GM12864 (cell line): ENCODE measurements around the gene KDM4B.

ENCODE experiments used
- DNase-seq: peaks from one replicate; pipeline ENCODE4 v3.0.0-alpha.2; 2011; ENCODE audit warnings: low read depth
- H3K4me3 ChIP-seq: 2 replicates; pipeline ENCODE4 v1.5.1; 2011; ENCODE audit warnings: mild to moderate bottlenecking, low read depth, low read length, control low read depth
- TF ChIP-seq, protein P1 (sequence below): IDR thresholded peaks from 2 replicates; pipeline ENCODE4 v1.5.1; 2011; ENCODE audit warnings: low read depth, mild to moderate bottlenecking, moderate library complexity, low read length, control low read depth, inconsistent platforms; ENCODE audit errors: missing control alignments

Gene KDM4B

GRCh38 chr19:5120321-5120720, 151.4 kb downstream of the KDM4B start:
- no peak for DNase-seq
- H3K4me3 ChIP-seq, result no peak overlapping the region
- TF ChIP-seq, protein P1, sequence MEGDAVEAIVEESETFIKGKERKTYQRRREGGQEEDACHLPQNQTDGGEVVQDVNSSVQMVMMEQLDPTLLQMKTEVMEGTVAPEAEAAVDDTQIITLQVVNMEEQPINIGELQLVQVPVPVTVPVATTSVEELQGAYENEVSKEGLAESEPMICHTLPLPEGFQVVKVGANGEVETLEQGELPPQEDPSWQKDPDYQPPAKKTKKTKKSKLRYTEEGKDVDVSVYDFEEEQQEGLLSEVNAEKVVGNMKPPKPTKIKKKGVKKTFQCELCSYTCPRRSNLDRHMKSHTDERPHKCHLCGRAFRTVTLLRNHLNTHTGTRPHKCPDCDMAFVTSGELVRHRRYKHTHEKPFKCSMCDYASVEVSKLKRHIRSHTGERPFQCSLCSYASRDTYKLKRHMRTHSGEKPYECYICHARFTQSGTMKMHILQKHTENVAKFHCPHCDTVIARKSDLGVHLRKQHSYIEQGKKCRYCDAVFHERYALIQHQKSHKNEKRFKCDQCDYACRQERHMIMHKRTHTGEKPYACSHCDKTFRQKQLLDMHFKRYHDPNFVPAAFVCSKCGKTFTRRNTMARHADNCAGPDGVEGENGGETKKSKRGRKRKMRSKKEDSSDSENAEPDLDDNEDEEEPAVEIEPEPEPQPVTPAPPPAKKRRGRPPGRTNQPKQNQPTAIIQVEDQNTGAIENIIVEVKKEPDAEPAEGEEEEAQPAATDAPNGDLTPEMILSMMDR, result no peak

DNA sequence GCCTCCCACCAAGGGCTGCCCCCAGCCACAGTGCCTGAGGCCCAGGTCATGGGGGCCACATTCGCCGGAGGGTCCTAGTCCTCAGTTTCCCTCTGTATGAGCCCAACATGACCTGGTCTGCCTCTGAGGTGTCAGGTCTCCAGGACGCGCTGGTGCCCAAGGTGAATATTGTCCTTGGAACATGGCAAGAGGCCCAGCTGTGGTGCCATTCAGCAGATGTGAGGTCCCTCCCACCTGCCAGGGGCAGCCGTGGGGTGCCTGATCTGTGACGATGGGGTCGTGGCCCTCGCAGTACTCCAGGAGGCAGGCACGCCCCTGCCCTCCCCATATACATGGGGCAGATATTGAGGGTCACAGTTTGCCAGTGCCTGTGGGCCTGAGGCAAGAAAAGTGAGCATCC, 151.9 kb downstream of the KDM4B start:
- H3K4me3 ChIP-seq, result no peak overlapping the region
- DNase-seq, result no peak
- TF ChIP-seq, protein P1, result no peak

DNA sequence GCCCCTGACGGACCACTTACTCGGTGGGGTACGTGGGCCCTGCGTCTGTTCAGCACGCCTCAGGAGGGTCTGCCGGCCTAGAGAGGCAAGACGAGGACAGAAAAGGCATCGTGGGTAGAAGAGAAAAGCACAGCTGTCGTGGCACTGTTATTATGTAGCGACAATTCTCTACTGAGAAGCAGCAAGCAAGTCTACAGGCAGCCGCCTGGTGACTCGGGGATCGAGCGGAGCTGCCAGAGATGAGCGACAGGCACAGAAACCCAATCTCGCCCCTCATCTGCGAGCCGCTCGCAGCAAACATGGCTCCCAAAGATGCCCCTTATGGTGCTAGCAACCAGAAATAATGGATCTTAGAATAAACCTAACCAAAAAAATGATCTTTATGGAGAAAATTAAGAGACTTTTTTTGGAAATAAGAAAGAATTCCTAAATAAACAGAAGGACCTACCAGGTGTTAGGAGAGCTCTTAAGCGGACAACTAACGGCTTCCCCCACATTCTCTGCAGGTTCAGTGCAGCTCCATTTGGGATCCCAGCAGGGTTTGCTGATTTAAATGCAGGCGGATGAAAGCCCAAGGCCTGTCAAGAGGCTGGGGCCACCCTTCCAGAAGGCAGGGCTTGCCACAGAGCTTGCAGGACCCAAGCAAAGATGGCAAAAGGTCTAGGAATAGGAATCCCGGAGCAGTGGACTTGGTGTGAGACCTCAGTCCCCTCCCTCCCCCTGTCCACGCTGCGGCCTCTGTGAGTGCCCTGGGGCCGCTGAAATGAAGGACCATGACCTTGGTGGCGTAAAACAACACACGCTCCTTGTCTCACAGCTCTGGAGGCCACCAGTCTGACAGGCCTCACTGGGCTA, 152.6 kb downstream of the KDM4B start:
- no peak for DNase-seq
- H3K4me3 ChIP-seq, result no peak overlapping the region
- TF ChIP-seq, protein P1, result no peak

DNA sequence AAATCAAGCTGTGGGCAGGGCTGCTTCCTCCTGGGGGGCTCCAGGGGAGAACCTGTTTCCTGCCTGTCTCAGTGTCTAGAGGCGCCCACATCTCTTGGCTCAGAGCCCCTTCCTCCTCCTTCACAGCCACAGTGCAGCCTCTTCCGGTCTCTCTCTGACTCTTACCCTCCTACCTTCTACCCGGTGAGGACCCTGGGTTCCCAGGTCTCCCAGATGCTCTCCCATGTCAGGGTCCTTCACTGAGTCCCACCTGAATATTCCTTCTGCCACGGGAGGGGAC, 153.1 kb downstream of the KDM4B start:
- TF ChIP-seq, protein P1, result no peak
- no peak overlapping the region for H3K4me3 ChIP-seq
- DNase-seq, result no peak

GRCh38 chr19:5122671-5123409, 153.9 kb downstream of the KDM4B start:
- TF ChIP-seq, protein P1, result no peak
- DNase-seq, result no peak
- no peak overlapping the region for H3K4me3 ChIP-seq

- H3K4me3 ChIP-seq, result no peak overlapping the region
- TF ChIP-seq, protein P1, result no peak
- DNase-seq, result no peak
These were observed 154.7 kb downstream of the KDM4B start for GRCh38 chr19:5123646-5124045.
